ENCODE measurements around the gene ADAMTS14.

Gene ADAMTS14

GRCh38 chr10:70676511-70676910 lies 4.2 kb downstream of the ADAMTS14 start:
- H3K4me3 ChIP-seq (ENCODE audit: low read depth, low read length): no peak overlapping the region
- in situ Hi-C loops (cut with HindIII; ENCODE audit: low sequenced_read_pairs): no loop called here
- TF ChIP-seq CTCF (IDR thresholded peaks at IDR 0.05; ENCODE audit: low read depth, low read length, missing control alignments): no peak
- DNase-seq (ENCODE audit: low read depth): no peak

- DNase-seq (ENCODE audit: low read depth): no peak
- in situ Hi-C loops (cut with HindIII; ENCODE audit: low sequenced_read_pairs): no loop called here
- no peak for TF ChIP-seq CTCF (IDR thresholded peaks at IDR 0.05; ENCODE audit: low read depth, low read length, missing control alignments)
- no peak overlapping the region for H3K4me3 ChIP-seq (ENCODE audit: low read depth, low read length)
Measured at GRCh38 chr10:70677016-70677415, 4.7 kb downstream of the ADAMTS14 start.

- no peak for DNase-seq (ENCODE audit: low read depth)
- no peak overlapping the region for H3K4me3 ChIP-seq (ENCODE audit: low read depth, low read length)
- TF ChIP-seq CTCF (IDR thresholded peaks at IDR 0.05; ENCODE audit: low read depth, low read length, missing control alignments): no peak
- in situ Hi-C loops (cut with HindIII; ENCODE audit: low sequenced_read_pairs): no loop called here
Measured at GRCh38 chr10:70677620-70678249, 5.4 kb downstream of the ADAMTS14 start.

- no peak for TF ChIP-seq CTCF (IDR thresholded peaks at IDR 0.05; ENCODE audit: low read depth, low read length, missing control alignments)
- in situ Hi-C loops (cut with HindIII; ENCODE audit: low sequenced_read_pairs): no loop called here
- DNase-seq (ENCODE audit: low read depth): no peak
- no peak overlapping the region for H3K4me3 ChIP-seq (ENCODE audit: low read depth, low read length)
Measured at GRCh38 chr10:70678250-70678635, 5.9 kb downstream of the ADAMTS14 start.

- no peak for DNase-seq (ENCODE audit: low read depth)
- in situ Hi-C loops (cut with HindIII; ENCODE audit: low sequenced_read_pairs): no loop called here
- H3K4me3 ChIP-seq (ENCODE audit: low read depth, low read length): no peak overlapping the region
- TF ChIP-seq CTCF (IDR thresholded peaks at IDR 0.05; ENCODE audit: low read depth, low read length, missing control alignments): no peak
Measured at GRCh38 chr10:70678757-70679489, 6.6 kb downstream of the ADAMTS14 start.

- DNase-seq (ENCODE audit: low read depth): no peak
- no peak for TF ChIP-seq CTCF (IDR thresholded peaks at IDR 0.05; ENCODE audit: low read depth, low read length, missing control alignments)
- H3K4me3 ChIP-seq (ENCODE audit: low read depth, low read length): no peak overlapping the region
- in situ Hi-C loops (cut with HindIII; ENCODE audit: low sequenced_read_pairs): no loop called here
Measured at GRCh38 chr10:70679498-70679897, 7.2 kb downstream of the ADAMTS14 start.
